Right lobe of liver (tissue), 6 donors: ENCODE data around the gene MRPS26. TPM values are rescaled to one million over a fixed set of nuclear protein-coding genes. Genes with fewer than 3 reads are reported as not detected.

Experiments
- ATAC-seq, 4 donors: fragments of 200-7000 bp; cut with Tn5 transposase; one replicate each; pipeline ENCODE4 v1.9.1; 2020; ENCODE audit warnings: mild to moderate bottlenecking in 4 of 4, moderate library complexity in 4 of 4
- DNase-seq, 3 donors: peaks; one replicate each; pipeline ENCODE4 v3.0.0-alpha.2; 2020
- H3K27ac ChIP-seq, 3 donors: fragments of 200-600 bp; one replicate each; pipeline ENCODE4 v1.8.0; 2022
- H3K27me3 ChIP-seq, 2 donors: fragments of 200-600 bp; one replicate each; pipeline ENCODE4 v1.8.0; 2022
- H3K36me3 ChIP-seq, 4 donors: fragments of 200-600 bp; sonication (generic) in 1 of 4; one replicate each; pipeline versions ENCODE4 v1.5.1 to v1.8.0; 2017 to 2022; ENCODE audit warnings: control low read depth in 1 of 4
- H3K4me1 ChIP-seq, 4 donors: fragments of 200-600 bp; sonication (generic) in 1 of 4; one replicate each; pipeline versions ENCODE4 v1.5.1 to v1.8.0; 2017 to 2022; ENCODE audit warnings: control low read depth in 1 of 4
- H3K4me3 ChIP-seq, 3 donors: fragments of 200-600 bp; one replicate each; pipeline ENCODE4 v1.8.0; 2022
- H3K9me3 ChIP-seq, 4 donors: fragments of 200-600 bp; sonication (generic) in 1 of 4; one replicate each; pipeline versions ENCODE4 v1.5.1 to v1.8.0; 2017 to 2022; ENCODE audit warnings: control low read depth in 1 of 4
- POLR2A ChIP-seq: fragments of 450-650 bp; IDR thresholded peaks from one replicate; pipeline ENCODE4 v1.6.1; 2017; ENCODE audit warnings: antibody characterized with exemption, mild to moderate bottlenecking
- WGBS: methylation state at CpG from one replicate; pipeline ENCODE4 v1.1.6; 2018; ENCODE audit warnings: low coverage, low lambda C conversion rate; ENCODE audit not compliant: insufficient coverage; ENCODE audit errors: missing lambda C conversion rate; 5-methylcytosine and 5-hydroxymethylcytosine counted together
- intact Hi-C, 2 donors: fragments of 100-400 bp; cut with DNase I; formaldehyde crosslinking; loops; one replicate each; pipeline versions ENCODE4 v1.11.2 to v1.14.1; 2022
- total RNA-seq, 6 experiments: library from RNA; depleted of rRNA in 2 of 6; stranded (reverse); fragments of >200 nt in 2 of 6; fragmentation: NEBNext Ultra II Directional in 3 of 6; extraction: Animal tissue kit (Norgen Biotek cat#: 25700) in 3 of 6; gene quantifications; one replicate each; pipeline versions ENCODE4 v1.1.0 to v1.2.4, GENCODE V29; 2016 to 2023
- TF ChIP-seq, protein P1 (sequence below), 4 donors: fragments of 200-600 bp in 3 of 4; fragments of 450-650 bp in 1 of 4; IDR thresholded peaks; one replicate each; pipeline versions ENCODE4 v1.5.1 to v1.8.0; 2016 to 2022; ENCODE audit warnings: antibody characterized with exemption in 4 of 4, mild to moderate bottlenecking in 2 of 4
- donor health status: DM: no; HTN: yes; CAD: no.
- donor health status: DM: no; HTN: no; CAD: no.
- donor health status: DM: no; HTN: no; CAD: no.
- donor health status: DM: no; HTN: yes; CAD: no.
- donor health status: DM: no; HTN: yes; CAD: no.

The MRPS26 gene
- total RNA-seq, 6 experiments from 2014 or later: 27.8 to 59.1 (median 38.0) TPM

DNA sequence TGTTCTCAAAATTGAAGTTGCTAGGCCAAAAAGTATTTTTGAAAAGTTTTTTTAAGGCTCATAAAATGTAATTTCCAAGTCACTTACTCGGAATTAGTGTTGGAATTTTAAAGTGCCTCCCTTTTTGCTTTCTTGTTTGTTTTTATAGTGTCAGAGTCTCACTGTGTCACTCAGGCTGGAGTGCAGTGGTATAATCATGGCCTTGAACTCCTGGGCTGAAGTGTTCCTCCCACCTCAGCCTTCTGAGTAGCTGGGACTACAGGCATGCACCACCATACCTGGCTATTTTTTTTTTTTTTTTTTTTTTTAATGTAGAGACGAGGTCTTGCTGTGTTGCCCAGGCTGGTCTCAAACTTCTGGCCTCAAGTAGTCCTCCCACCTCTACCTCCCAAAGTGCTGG, 42.4 kb upstream of the MRPS26 start:
- no peak overlapping the region for H3K27ac ChIP-seq
- ATAC-seq (no peak), DNase-seq (no peak)
- intact Hi-C loops: no loop called here
- no peak overlapping the region for H3K4me3 ChIP-seq
- H3K4me1 ChIP-seq: no peaks in the 10 kb centered on the region
- no peaks in the 10 kb centered on the region for H3K9me3 ChIP-seq
- no peak for TF ChIP-seq POLR2A
- TF ChIP-seq, protein P1, sequence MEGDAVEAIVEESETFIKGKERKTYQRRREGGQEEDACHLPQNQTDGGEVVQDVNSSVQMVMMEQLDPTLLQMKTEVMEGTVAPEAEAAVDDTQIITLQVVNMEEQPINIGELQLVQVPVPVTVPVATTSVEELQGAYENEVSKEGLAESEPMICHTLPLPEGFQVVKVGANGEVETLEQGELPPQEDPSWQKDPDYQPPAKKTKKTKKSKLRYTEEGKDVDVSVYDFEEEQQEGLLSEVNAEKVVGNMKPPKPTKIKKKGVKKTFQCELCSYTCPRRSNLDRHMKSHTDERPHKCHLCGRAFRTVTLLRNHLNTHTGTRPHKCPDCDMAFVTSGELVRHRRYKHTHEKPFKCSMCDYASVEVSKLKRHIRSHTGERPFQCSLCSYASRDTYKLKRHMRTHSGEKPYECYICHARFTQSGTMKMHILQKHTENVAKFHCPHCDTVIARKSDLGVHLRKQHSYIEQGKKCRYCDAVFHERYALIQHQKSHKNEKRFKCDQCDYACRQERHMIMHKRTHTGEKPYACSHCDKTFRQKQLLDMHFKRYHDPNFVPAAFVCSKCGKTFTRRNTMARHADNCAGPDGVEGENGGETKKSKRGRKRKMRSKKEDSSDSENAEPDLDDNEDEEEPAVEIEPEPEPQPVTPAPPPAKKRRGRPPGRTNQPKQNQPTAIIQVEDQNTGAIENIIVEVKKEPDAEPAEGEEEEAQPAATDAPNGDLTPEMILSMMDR (IDR thresholded peaks at IDR 0.05): no peak
- no peaks in the 10 kb centered on the region for H3K27me3 ChIP-seq
- 50% methylated on average over 1 of the region's 2 CpGs for WGBS
- peaks cover 0 to 17% (median 3%) of the 10 kb centered on the region in 4 donors for H3K36me3 ChIP-seq

DNA sequence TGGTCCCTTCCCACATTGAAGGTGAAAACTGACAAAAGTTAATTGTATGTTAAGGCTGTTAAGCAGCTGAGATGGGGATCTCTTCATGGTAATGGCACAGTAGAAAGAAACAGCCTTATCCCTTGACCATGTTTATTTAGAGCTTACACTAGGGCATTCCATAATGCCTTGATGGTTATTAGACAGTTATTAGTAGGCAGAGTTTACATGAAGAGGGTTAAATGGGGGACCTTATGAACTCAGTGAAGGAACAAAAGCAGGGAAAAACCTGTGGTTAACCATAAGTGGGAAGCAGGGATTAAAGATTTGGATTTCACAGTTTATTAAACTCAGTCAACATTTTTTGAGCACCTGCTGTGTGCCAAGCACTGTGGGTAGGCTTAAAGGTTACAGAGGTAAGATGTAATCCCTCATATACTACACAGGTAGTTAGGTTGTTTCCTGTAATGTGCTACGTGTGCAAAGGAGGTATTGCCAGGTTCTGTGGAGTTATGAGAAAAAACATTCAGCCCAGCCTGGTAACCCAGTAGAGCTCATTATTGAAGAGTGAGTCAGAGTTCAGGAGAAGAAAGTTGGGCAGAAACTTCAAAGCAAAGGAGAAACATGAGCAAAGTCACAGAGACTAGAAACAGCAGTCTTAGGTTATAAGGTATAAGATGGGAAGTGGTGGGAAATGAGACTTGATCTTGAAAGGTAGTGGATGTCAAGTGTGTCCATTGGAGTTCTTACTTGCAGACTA, 34.7 kb upstream of the MRPS26 start:
- H3K27me3 ChIP-seq: no peaks in the 10 kb centered on the region
- WGBS: 87% methylated on average over 1 of the region's 1 CpG
- no peaks in the 10 kb centered on the region for H3K9me3 ChIP-seq
- H3K4me1 ChIP-seq: no peaks in the 10 kb centered on the region
- no peak for ATAC-seq
- intact Hi-C loops: no loop called here
- TF ChIP-seq, protein P1 (IDR thresholded peaks at IDR 0.05): no peak
- TF ChIP-seq POLR2A: no peak
- peaks cover 0 to 10% (median 3%) of the 10 kb centered on the region in 4 donors for H3K36me3 ChIP-seq
- no peak overlapping the region for H3K4me3 ChIP-seq
- DNase-seq: no peak
- no peak overlapping the region for H3K27ac ChIP-seq

DNA sequence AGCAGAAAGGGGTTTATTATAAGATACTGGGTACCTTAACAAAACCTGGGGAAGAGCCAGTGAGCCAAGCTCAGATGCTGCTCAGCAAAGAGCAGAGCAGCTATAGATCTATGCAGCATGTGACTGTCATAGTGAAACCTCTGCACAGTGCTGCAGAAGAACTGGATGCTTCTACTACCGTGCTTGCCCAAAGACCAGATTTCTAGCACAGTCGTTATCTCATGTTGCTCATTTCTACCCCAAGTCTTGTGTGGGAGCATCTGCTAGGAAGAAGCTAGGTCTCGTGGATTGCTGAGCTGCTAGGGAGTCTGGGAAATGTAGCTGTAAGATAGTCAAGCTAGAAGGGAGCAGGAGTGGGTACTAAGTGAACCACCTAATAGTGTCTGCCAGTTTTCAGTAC, 34.1 kb upstream of the MRPS26 start:
- H3K27ac ChIP-seq: no peak overlapping the region
- H3K27me3 ChIP-seq: no peaks in the 10 kb centered on the region
- ATAC-seq (no peak), DNase-seq (no peak)
- no peaks in the 10 kb centered on the region for H3K4me1 ChIP-seq
- H3K9me3 ChIP-seq: no peaks in the 10 kb centered on the region
- 74% methylated on average over 3 of the region's 3 CpGs for WGBS
- H3K4me3 ChIP-seq: no peak overlapping the region
- TF ChIP-seq, protein P1 (IDR thresholded peaks at IDR 0.05): no peak
- no peak for TF ChIP-seq POLR2A
- intact Hi-C loops: no loop called here
- H3K36me3 ChIP-seq: peaks cover 0 to 7% (median under 1%) of the 10 kb centered on the region in 4 donors

DNA sequence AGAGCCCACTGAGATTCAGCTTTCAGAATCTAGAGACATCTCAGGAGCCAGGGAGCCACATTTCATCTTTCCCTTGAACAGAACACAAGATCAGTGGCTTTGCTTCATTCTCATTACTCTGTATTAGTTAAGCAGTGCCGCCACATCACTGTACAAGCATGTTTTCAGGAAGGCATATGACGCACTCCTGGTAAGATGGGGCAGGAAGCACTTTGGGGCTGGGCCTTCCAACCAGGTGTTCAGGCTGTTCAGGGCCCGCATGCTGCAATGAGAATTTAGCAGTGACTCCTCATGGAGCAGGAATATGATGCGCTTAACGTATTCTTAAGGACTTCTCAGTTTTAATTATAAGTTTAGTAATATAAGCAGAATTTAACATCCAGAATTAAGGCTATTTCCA, 32.1 kb upstream of the MRPS26 start:
- Histone ChIP-seq H3K36me3 (peaks cover 0 to 6% (median 4%) of the 10 kb centered on the region in 4 donors), H3K27me3 (no peaks in the 10 kb centered on the region), H3K9me3 (no peaks in the 10 kb centered on the region), H3K4me3 (no peak overlapping the region), H3K27ac (no peak overlapping the region), H3K4me1 (no peaks in the 10 kb centered on the region)
- intact Hi-C loops: no loop called here
- DNase-seq: no peak
- WGBS: 100% methylated on average over 5 of the region's 5 CpGs
- TF ChIP-seq, protein P1 (IDR thresholded peaks at IDR 0.05): no peak
- TF ChIP-seq POLR2A: no peak
- no peak for ATAC-seq
